ENCODE data around the gene SCFD1. TPM values are rescaled to one million over a fixed set of nuclear protein-coding genes. Genes with fewer than 3 reads are reported as not detected.

SCFD1 gene
- total RNA-seq, 1 experiment from 2014 or later: 61.9 TPM

- no TSS peak for BruUV-seq (replicated peaks)
- ChIA-PET CTCF (no interaction called here), POLR2A (ENCODE audit: low non-redundant PET) (no interaction called here)
- DNase-seq (ENCODE audit: low spot score): no peak
- TF ChIP-seq CTCF (conservative IDR thresholded peaks at IDR 0.05; ENCODE audit: low read depth, low read length) (no peak), EZH2 (IDR thresholded peaks at IDR 0.05; ENCODE audit: borderline replicate concordance, low read depth, low read length, poor library complexity, severe bottlenecking) (no peak)
- H3K27me3 ChIP-seq (replicated peaks; ENCODE audit: insufficient read depth, low read depth, low read length, poor library complexity): no peaks in the 10 kb centered on the region
- intact Hi-C loops (cut with micrococcal nuclease; ENCODE audit: unreplicated experiment): no loop called here
- no peaks in the 10 kb centered on the region for H3K9me3 ChIP-seq (ENCODE audit: low read depth, low read length, poor library complexity, severe bottlenecking)
- no peak overlapping the region for H3K4me3 ChIP-seq (ENCODE audit: low read depth, low read length, poor library complexity, severe bottlenecking)
- no peaks in the 10 kb centered on the region for H3K4me1 ChIP-seq (ENCODE audit: insufficient read depth, low read length, poor library complexity, severe bottlenecking)
- H3K27ac ChIP-seq (ENCODE audit: low read depth, low read length, poor library complexity, severe bottlenecking): no peak overlapping the region
- peaks cover 40% of the 10 kb centered on the region for H3K36me3 ChIP-seq (ENCODE audit: insufficient read depth, low read length, poor library complexity, severe bottlenecking)
Observed at GRCh38 chr14:30607156-30607780, 14.9 kb upstream of the SCFD1 start.

GRCh38 chr14:30608533-30609006, 13.5 kb upstream of the SCFD1 start:
- Histone ChIP-seq H3K36me3 (ENCODE audit: insufficient read depth, low read length, poor library complexity, severe bottlenecking) (peaks cover 30% of the 10 kb centered on the region), H3K4me3 (ENCODE audit: low read depth, low read length, poor library complexity, severe bottlenecking) (no peak overlapping the region), H3K9me3 (ENCODE audit: low read depth, low read length, poor library complexity, severe bottlenecking) (no peaks in the 10 kb centered on the region), H3K27me3 (replicated peaks; ENCODE audit: insufficient read depth, low read depth, low read length, poor library complexity) (no peaks in the 10 kb centered on the region), H3K4me1 (ENCODE audit: insufficient read depth, low read length, poor library complexity, severe bottlenecking) (no peaks in the 10 kb centered on the region), H3K27ac (ENCODE audit: low read depth, low read length, poor library complexity, severe bottlenecking) (no peak overlapping the region)
- POLR2A ChIA-PET (ENCODE audit: low non-redundant PET): no interaction called here
- intact Hi-C loops (cut with micrococcal nuclease; ENCODE audit: unreplicated experiment): no loop called here
- DNase-seq (ENCODE audit: low spot score): peak; percentile 23
- BruUV-seq (replicated peaks): no TSS peak
- TF ChIP-seq EZH2 (IDR thresholded peaks at IDR 0.05; ENCODE audit: borderline replicate concordance, low read depth, low read length, poor library complexity, severe bottlenecking) (no peak), CTCF (conservative IDR thresholded peaks at IDR 0.05; ENCODE audit: low read depth, low read length) (no peak)
- CTCF ChIA-PET: no interaction called here

- Histone ChIP-seq H3K36me3 (ENCODE audit: insufficient read depth, low read length, poor library complexity, severe bottlenecking) (peaks cover 28% of the 10 kb centered on the region), H3K27me3 (replicated peaks; ENCODE audit: insufficient read depth, low read depth, low read length, poor library complexity) (no peaks in the 10 kb centered on the region), H3K27ac (ENCODE audit: low read depth, low read length, poor library complexity, severe bottlenecking) (no peak overlapping the region), H3K4me1 (ENCODE audit: insufficient read depth, low read length, poor library complexity, severe bottlenecking) (no peaks in the 10 kb centered on the region), H3K4me3 (ENCODE audit: low read depth, low read length, poor library complexity, severe bottlenecking) (no peak overlapping the region), H3K9me3 (ENCODE audit: low read depth, low read length, poor library complexity, severe bottlenecking) (no peaks in the 10 kb centered on the region)
- intact Hi-C loops (cut with micrococcal nuclease; ENCODE audit: unreplicated experiment): loop anchor here (10.0 kb wide), 1 partner anchor 386 kb away; no protein-coding TSS in a partner anchor
- peak; percentile 72 for DNase-seq (ENCODE audit: low spot score)
- POLR2A ChIA-PET (ENCODE audit: low non-redundant PET): no interaction called here
- TF ChIP-seq CTCF (conservative IDR thresholded peaks at IDR 0.05; ENCODE audit: low read depth, low read length) (peak; percentile 52), EZH2 (IDR thresholded peaks at IDR 0.05; ENCODE audit: borderline replicate concordance, low read depth, low read length, poor library complexity, severe bottlenecking) (no peak)
- BruUV-seq (replicated peaks): no TSS peak
- CTCF ChIA-PET: no interaction called here
Observed at GRCh38 chr14:30610787-30611343, 11.3 kb upstream of the SCFD1 start.
